ENCODE data around the gene TSHZ2.

The TSHZ2 gene

DNA sequence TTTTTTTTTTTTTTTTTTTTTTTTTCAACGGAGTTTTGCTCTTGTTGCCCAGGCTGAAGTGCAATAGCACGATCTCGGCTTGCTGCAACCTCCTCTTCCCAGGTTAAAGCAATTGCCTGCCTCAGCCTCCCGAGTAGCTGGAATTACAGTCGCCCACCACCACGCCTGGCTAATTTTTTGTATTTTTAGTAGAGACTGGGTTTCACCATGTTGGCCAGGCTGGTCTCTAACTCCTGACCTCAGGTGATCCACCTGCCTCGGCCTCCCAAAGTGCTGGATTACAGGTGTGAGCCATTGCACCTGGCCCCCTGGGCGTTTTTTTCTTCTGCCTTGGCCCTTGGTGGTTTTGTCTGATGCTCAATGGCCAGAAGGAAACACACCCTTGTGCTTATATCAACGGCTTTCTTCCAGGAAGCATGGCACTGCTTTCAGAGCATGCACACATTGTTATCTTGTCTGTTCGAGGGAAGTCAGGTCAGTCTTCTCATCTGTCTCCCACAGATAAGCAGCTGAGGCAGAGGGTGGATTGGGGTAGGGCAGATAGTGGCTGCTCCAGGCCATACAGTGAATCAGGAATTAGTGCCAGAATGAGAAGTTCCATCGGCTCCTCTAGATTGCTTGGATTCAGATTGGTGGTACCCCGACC is 203.1 kb downstream of the TSHZ2 start:
- DNase-seq: no peak

DNA sequence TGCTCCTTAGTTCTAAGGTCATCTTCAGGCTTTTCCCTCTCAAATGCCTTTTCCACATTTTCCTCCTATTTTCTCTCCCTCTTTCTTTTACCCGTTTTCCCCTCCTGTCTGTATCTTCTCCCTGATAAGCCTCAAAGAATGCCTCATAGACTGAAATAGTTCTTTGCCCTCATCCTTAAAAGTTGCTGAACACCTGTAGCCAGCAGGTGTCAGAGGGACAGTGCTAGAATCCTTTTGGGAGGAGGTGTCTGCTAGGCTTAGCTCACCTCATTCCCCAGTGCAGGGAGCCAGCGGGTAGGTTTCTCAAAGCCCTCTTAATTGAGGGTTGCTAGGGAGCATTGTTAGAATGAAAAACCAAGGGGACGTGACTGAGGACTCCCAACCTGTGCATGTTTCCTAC is 204.0 kb downstream of the TSHZ2 start:
- no peak for DNase-seq

DNA sequence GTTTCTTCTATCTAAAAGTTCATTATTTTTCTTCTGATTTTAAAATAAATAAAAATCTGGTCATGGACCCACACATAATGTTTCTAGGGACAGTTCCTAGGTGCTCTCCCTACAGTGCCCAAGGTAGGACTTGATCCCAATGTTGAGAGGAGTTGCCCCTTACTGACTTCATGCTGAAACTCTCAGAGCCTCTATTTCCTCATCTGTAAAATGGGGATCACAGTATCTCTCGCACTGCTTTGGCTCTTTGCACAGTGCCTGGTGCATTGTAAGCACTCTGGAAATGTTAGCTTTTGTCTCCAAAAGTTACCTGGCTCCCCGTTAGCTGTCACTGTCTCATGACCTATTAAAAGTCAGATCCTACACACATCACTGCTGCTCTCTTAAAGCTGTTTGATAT is 205.5 kb downstream of the TSHZ2 start:
- no peak for DNase-seq

DNA sequence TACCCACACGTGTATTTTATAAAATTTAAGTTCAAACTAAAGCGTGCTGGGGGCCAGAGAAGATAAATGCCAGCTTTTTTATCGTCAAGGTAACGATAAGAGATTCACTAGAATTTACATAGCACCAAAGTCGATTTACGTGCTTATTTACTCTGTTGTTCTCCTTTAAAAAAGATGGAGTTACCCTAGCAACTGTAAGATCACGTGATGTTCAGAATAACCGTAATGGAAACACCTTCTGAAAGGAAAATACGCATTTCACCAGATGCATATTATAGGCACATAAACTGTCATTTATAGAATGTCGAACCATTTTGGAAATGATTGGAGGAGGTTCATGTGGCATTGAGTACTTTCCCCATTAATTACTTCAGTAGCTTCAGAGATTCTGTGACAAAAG is 207.6 kb downstream of the TSHZ2 start:
- no peak for DNase-seq

DNA sequence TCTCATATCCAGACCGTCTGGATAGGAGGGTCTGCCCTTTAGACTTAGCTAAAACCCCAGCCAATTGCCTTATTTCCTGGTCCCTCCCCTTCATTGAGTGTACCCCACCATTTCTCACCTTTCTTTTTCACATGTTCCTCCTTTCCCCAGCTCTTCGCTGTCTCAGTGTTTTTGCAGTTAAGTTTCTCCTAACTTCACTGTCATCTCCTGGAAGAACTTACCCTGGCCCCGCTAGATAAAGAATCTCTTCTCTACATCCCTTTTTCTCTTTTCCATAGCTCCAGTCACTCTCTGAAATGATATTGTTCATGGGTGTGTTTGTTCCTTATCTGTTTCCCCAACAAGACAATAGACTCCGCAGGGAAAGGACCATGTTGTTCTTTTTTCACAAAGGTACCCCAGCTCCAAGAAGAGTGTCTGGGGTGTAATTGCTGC is 208.8 kb downstream of the TSHZ2 start:
- no peak for DNase-seq

DNA sequence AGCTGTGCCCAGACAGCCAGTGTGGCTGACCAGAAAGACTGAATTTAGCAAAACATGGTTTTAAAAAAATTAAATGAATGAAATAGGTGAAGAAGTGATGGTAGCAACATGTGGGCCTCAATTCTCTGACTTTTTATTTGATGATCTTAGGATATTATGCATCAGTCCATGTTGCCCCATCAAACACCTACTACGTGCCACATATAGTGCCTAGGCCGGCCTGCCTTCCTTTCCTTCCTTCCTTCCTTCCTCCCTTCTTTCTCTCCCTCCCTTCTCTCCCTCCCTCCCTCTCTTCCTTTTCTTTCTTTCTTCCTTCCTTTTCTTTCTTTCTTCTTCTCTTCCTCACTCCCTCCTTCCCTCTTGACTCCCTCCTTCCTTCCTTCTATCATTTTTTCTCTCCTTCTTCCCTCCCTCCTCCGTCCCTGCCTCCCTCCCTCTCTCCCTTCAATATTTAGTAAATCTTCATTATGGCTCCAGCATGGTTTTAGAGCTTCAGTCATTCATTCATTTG is 209.8 kb downstream of the TSHZ2 start:
- DNase-seq: no peak

DNA sequence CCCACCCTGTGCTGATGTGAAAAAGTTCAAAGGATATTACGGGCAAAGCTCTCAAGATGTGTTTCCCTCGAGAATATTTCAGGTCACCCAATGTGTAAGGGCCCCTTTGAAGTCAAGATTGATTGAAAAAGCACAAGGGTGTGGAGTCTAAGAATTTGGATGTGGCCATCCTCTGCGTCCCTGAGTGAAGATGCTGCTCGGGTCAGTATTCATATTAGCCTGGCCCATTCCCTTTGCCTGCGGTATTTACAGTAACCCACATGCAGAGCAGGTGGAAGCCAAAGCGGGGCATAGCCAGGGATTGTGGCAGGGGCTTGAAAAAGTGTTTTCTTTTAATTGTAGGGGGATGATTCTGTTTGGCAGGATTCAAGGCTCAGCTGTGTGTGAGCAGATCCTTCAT is 211.0 kb downstream of the TSHZ2 start:
- no peak for DNase-seq

DNA sequence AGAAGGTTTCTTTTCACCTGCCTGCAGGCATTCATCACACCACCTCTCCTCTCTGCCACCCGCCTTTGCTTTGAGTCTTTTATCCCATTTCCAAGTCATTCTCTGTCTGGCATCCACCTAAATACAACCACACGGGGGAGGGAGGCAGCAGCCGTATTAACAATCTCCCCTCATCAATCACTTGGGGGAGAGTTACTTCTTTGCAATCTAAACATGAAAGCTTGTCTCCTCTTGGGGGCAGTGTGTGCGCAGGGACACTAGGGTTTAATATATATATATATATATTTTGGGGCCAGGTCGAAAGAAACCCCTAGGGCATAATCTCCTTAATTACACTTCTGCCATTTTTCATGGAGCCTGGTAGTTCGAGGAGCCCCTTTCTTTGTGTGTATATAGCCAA is 214.5 kb downstream of the TSHZ2 start:
- no peak for DNase-seq

DNA sequence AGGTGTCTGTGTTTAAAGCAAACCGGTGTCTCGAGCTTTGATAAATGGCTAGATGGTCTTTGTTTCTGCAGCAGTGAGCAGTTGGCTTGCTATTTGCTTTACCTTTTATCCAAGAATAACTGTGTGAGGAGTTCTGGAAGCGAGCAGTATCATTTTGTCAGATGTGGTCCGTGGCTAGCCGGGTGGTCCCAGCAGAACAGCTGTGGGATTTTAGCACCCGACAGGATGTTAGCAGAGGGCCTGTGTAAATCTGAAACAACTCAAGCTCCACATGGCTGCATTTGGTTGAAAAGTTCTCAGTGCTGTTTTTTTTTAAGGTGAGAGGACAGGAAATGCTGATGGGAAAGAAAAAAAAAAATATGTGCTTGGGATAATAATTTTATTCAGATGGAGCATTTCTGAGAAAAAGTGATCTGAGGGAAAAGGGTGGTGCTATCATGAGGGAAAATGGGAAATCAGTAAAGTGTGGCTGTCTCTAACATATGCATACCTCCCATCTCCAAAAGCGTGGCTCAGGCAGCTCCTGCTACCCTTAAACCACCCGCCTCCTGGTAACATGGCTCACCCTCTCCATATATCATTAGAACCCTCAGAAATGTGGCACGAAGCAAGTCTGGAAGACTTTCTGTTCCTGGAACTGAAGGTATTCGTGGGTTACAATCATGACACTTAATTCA is 215.4 kb downstream of the TSHZ2 start:
- no peak for DNase-seq

DNA sequence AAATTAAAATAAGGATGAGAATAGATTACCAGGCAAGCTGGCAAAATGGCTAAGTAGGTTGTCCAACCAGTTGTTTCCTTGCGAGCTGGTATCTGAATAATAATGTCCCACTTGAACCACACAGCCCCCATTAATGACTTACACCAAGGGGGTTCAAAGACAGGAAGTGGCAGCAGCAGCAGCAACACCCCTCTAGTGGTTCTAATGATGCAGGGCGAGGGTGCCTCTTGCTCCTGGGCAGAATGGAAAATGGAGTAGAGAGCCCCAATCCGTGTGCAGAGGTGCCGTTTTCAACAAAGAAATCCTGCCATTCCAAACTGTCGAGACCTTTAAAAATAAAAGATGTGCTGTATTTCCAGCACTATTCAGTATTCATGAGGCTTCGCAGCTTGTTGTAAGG is 218.1 kb downstream of the TSHZ2 start:
- DNase-seq: no peak

DNA sequence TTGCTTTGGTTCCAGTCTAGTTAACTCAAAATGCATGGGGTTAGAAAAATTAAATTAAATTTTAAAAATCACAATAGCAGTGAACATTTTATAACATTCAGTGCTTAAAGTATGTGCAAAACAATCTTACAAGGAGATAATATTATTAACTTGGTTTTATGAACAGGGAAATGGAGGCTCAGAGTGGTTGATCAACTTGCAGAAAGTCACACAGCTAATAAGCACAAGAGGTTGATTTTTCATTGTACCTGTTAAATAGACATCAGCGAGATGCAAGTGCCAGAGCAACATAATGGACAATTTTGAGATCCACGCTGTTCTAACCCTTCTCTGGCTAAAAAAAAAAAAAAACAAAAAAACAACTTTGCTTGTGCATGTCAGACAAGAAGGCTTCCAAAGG is 219.8 kb downstream of the TSHZ2 start:
- DNase-seq: no peak

DNA sequence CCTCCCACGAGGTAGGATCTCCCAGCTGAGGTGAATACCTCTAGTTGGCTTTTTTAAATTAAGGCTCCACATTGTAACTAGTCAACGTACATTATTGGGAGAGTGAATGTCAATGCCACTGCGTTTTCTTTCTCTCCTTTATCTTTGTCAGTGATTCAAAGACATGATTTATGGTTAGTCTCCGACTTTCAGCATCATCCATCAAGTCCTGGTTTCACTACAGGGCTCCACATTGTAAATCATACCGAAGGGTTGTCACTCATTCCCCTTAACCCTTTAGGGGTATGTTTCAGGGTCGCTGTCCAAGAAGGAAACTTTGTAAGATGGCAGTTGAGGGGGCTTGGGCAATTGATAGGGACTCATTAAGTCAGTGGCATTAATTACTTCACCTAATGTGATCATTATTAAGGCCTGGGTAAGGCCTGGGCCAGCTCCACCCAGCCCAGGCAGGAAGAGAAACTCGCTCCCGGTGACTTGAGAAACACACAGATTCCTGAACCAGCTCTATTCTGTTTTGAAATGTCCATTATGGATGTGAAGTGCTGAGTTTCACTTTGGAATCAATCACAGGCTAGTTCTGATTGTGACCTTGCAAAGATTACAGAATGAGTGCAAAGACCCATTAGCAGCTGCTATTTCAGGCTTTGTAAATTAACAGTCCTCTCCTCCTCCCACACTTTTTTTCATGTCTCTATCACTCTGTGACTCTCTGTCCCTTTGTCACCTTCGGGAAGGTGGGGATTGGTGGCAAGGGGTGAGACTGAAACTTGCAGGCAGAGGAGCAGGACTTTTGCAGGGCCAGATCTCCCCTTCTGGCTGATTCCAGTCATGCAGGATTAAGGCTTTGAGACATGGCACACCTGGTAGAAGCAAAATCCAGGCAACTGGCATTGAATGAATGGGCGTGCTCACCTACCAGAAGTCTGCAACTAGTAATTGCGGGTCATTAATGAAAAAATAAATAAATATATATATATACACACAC is 222.4 kb downstream of the TSHZ2 start:
- no peak for DNase-seq

DNA sequence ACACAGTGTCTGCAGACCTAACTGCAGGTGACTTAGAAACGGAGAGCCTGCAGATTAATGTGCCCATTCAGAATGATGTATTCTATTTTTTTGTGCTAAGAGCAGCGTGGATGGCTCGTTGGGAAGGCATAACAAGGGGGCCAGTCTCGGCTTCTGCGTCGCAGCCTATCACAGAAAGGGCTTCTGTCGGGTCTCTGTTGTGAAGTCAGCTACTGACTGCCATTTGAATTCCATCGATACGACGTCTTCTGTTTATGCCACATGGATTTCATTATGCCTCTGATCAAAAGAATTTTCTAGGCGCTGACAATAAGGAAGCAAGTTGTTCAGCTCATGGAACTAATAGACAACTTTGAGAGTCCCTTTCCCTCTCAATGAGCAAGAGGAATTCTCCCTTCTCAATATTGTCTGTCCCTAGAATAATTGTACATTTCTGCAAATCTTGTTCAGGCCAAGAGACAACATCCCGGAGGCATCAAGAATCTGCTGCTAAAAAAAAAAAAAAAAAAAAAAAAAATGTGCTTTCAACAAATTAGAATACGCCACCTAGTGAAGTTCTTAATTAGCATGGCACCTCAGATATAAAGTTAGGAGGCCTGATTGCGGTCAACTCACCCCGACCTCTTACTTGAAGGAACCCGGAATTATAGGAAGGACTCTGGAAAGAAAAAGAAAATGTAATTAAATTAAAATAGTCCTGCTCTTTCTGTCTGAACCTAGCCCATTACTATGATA is 223.9 kb downstream of the TSHZ2 start:
- no peak for DNase-seq

DNA sequence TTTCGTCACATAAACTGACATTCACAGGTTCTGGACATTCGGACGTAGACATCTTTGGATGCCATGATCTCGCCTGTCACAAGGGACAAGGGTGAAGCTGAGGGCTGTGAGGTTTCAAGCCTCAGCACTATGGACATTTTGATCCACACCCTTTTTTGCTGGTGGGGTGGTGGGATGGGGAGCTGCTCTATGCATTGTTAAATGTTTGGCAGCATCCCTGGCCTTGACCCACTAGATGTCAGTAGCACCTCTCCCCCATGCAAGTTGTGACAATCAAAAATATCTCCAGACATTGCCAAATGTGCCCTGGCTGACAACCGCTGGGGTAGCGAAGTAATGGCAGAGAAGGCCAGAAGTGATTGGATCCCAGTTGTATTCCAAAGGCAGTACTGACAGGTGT is 229.4 kb downstream of the TSHZ2 start:
- no peak for DNase-seq

DNA sequence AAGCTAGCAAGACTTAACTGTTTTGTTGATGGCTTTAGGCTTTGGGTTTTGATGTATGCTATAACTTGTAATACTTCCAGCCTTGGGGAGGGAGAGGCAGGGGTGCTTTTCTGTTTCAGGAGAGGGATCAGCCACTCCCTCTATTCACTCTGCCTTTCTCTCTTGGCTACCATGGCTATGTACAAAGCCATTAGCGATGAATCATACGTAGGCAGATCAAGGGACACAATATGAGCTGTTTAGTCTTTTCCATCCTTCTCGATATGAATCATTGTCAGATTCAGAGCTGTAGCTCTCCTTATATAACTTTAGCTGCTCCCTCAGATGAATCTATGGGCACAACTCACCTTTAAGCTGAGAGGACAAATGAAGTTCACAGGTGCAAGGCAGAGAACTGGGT is 230.6 kb downstream of the TSHZ2 start:
- DNase-seq: no peak

DNA sequence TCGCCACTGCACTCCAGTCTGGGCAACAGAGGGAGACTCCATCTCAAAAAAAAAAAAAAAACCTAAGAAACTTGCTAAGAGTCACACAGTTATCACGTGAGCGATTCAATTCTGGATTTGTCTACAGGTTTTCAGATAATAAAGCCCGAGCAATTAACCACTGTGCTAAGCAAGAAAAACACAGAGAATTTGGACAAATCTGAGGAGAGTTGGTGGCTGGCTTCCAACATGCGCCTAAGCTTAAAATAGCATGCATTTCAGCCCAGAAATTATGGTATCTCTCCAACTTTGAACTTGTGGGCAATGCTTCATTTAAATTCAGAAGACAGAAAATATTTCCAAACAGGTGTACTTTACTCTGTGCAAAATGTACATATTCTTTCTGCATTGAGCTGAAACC is 232.9 kb downstream of the TSHZ2 start:
- no peak for DNase-seq

DNA sequence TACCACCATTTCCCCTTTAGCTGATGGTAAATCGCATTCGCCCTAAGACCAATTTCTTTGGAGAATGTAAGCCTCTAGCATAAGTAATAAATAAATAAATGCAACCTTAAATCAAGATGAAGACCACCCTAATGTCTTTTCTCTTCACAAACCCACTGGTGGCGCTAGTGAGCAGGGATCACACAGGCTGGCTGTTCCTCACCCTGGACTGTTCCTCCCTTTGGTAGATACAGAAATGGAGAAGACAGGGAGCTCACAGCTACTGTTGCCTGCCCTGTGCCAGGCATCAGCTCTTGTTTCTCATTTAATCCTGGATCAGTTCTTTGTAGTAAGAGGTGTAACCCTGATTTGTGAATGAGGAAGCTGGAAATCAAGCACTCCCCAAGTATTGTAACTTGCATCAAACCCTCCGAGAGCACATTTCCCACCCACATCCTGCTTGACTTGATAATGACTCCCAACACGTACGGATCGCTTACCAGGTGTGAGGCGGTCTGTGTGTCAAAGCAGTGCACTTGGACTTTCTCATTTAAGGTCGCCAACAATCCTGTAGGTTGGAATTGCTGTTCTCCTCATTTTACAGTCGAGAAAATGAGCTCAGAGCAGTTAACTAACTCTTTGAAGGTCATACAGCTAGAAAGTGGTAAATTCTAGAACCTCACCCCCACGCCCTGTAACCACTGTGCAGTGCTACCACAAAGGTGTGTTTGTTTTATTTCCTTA is 236.1 kb downstream of the TSHZ2 start:
- no peak for DNase-seq

DNA sequence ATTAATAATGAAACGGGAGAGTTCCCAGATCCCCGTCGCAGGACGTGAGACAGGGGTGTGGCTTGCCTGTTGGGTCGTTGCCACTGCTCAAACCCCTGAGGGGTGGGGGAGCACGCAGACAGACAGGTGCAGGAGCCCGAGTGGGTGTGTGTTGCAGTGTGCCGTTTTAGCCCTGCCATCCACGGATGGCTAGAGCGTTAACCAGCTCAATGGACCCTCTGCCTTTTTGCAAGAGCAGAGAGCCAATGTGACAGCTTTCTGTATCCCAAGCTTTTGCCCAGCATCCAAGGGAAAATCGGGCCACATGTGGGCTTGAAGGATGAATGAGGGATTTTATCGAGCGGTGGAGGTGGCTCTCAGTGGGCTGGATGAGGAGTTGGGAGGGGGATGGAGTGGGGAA is 237.9 kb downstream of the TSHZ2 start:
- DNase-seq: no peak

DNA sequence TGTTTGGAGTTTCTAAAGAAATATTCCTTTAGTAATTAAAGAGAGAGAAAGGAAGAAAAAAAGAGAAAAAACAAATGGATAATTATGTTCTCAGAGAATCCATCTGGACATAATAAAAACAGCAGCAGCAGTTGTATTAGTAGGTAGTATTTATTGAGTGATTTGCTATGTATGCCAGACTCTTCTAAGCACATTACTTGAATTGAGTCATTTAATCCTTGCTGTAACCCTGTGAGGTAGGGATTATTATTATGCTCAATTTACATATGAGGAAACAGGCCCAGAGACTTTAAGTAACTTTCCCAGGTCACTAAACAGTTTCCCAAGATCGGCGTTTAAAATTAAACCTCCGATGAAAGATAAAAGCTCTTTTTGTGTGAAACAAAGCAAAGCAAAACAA is 238.8 kb downstream of the TSHZ2 start:
- DNase-seq: no peak

DNA sequence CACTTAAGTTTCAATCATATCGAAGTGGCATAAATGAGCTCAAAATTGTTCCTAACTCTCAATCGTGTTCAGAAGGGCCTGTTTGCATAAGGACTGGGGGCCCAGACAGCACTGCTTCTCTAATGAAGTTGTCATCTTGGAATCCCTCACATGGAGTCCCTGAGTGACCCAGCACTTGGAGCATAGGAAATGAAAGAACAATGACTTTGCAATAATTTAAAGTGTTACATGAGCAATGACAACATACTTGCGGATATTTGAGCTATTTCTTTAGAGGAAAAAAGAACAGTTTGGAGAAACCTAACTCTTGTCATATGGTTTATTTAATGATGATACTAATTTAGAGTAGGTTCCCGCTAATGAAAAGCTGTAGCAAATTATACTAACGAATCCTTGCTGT is 239.9 kb downstream of the TSHZ2 start:
- no peak for DNase-seq

DNA sequence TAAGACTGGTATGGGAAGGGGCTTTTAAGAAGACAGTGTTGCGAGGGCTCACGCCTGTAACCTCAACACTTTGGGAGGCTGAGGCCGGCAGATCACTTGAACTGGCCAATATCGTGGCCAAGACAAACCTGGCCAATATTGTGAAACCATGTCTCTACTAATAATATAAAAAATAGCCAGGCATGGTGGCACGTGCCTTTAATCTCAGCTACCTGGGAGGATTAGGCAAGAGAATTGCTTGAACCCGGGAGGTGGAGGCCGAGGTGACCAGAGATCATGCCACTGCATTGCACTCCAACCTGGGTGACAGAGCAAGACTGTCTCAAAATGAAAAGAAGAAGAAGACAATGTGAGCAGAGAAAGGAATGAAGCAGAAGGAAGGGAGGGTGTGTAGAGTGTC is 242.2 kb downstream of the TSHZ2 start:
- no peak for DNase-seq

DNA sequence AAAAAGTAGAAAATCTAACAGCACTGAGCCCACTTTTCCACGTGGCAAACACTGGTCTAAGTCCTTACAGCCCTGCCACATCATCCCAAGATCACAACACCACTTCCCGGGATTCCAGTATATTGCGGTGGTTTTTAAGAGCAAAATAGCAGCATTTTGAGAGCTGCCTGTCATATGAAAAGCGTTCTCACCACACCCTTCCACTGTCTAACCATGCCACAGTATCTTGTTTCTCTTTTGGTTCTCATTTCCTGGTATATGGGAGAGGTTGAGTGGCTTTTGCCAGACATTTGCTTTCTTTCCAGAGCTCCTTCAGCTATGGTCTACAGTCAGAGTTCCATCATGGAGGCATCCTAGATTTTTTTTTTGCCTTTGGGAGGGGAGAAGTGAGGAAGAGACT is 243.0 kb downstream of the TSHZ2 start:
- no peak for DNase-seq
